Natural killer cell (primary cell): ENCODE data around the gene LMNA. TPM values are rescaled to one million over a fixed set of nuclear protein-coding genes. Genes with fewer than 3 reads are reported as not detected.

ENCODE experiments used
- ATAC-seq, 3 donors: fragments of 150-1000 bp in 2 of 3; fragments of 200-7000 bp in 1 of 3; cut with Tn5 transposase; 1 replicate in 1 of 3; 2 replicates in 2 of 3; pipeline ENCODE4 v1.10.0; 2021; ENCODE audit warnings: mild to moderate bottlenecking in 2 of 3, moderate library complexity in 2 of 3
- DNase-seq, 2 donors: peaks; one replicate each; pipeline versions ENCODE4 v3.0.0 to v3.0.0-alpha.2; 2013 to 2021; ENCODE audit warnings: mixed read lengths in 1 of 2
- H3K27ac ChIP-seq: one replicate; pipeline ENCODE4 v1.5.1; 2013; ENCODE audit warnings: mild to moderate bottlenecking, low read length
- H3K27me3 ChIP-seq: one replicate; pipeline ENCODE4 v1.6.1; 2013; ENCODE audit warnings: low read length; ENCODE audit not compliant: control insufficient read depth, insufficient read depth
- H3K36me3 ChIP-seq: one replicate; pipeline ENCODE4 v1.6.1; 2013; ENCODE audit warnings: low read length; ENCODE audit not compliant: control insufficient read depth, insufficient read depth
- H3K4me1 ChIP-seq: one replicate; pipeline ENCODE4 v1.6.1; 2013; ENCODE audit warnings: low read length; ENCODE audit not compliant: control insufficient read depth, insufficient read depth
- H3K4me3 ChIP-seq: one replicate; pipeline ENCODE4 v1.5.1; 2013; ENCODE audit warnings: low read length
- H3K9me3 ChIP-seq: one replicate; pipeline ENCODE4 v1.6.1; 2013; ENCODE audit warnings: low read length; ENCODE audit not compliant: control insufficient read depth, insufficient read depth
- H3K27ac Mint-ChIP-seq, 2 donors: one replicate each; pipeline ENCODE4 v1.8.0; 2022; ENCODE audit warnings: mild to moderate bottlenecking in 2 of 2, mixed read lengths in 2 of 2, moderate library complexity in 1 of 2
- H3K27me3 Mint-ChIP-seq, 2 donors: one replicate each; pipeline ENCODE4 v1.8.0; 2022; ENCODE audit warnings: low read depth in 2 of 2, mixed read lengths in 2 of 2
- H3K36me3 Mint-ChIP-seq: one replicate; pipeline ENCODE4 v1.8.0; 2022; ENCODE audit warnings: mixed read lengths
- H3K4me1 Mint-ChIP-seq, 2 donors: one replicate each; pipeline ENCODE4 v1.8.0; 2022; ENCODE audit warnings: mixed read lengths in 2 of 2
- H3K4me3 Mint-ChIP-seq: one replicate; pipeline ENCODE4 v1.8.0; 2022; ENCODE audit warnings: mild to moderate bottlenecking, moderate library complexity, mixed read lengths
- H3K9me3 Mint-ChIP-seq, 2 donors: one replicate each; pipeline ENCODE4 v1.8.0; 2022; ENCODE audit warnings: mixed read lengths in 2 of 2
- WGBS: methylation state at CpG from one replicate; pipeline ENCODE4 v1.1.7; 2013; ENCODE audit warnings: missing lambda C conversion rate; ENCODE audit not compliant: insufficient coverage; 5-methylcytosine and 5-hydroxymethylcytosine counted together
- intact Hi-C: fragments of 100-400 bp; cut with micrococcal nuclease; formaldehyde crosslinking; loops from one replicate; pipeline ENCODE4 v1.14.2; 2022
- total RNA-seq, 4 donors: library from RNA; stranded (reverse); fragments of 120-200 nt in 1 of 4; gene quantifications; one replicate each; pipeline versions ENCODE4 v1.2.3 to v1.2.4, GENCODE V29; 2013 to 2022
- TF ChIP-seq, protein P1 (sequence below): fragments of 200-600 bp; IDR thresholded peaks from one replicate; pipeline ENCODE4 v1.8.0; 2022; ENCODE audit warnings: antibody characterized with exemption

The LMNA gene
- total RNA-seq, 3 donors from 2014 or later (not counting 1 experiment from before 2014, with no cell fraction given), result 201 to 504 (median 273) TPM

DNA sequence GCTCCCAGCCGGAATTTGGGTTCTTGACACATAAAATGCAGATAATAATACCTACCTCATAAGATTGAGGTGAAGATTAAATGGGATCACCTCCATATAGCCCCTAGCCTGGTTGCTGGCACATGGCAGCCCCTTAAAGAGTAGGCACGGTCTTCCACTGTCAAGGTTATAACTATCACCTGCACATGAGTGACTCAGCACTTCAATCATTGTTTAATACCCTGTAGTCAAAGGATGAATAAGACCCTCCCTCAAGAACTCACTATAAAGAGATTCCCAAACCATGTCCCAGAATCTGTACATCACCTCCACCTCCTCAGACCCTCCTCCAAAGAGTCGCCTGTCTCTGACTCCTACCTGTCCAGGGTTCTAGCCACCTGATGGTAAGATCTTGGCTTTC lies 6.5 kb upstream of the LMNA start:
- peaks cover 11 to 40% of the 10 kb centered on the region in 2 donors for H3K4me1 Mint-ChIP-seq
- no peaks in the 10 kb centered on the region for H3K36me3 Mint-ChIP-seq
- H3K4me1 ChIP-seq, result peaks cover 40% of the 10 kb centered on the region
- H3K36me3 ChIP-seq, result no peaks in the 10 kb centered on the region
- TF ChIP-seq, protein P1, sequence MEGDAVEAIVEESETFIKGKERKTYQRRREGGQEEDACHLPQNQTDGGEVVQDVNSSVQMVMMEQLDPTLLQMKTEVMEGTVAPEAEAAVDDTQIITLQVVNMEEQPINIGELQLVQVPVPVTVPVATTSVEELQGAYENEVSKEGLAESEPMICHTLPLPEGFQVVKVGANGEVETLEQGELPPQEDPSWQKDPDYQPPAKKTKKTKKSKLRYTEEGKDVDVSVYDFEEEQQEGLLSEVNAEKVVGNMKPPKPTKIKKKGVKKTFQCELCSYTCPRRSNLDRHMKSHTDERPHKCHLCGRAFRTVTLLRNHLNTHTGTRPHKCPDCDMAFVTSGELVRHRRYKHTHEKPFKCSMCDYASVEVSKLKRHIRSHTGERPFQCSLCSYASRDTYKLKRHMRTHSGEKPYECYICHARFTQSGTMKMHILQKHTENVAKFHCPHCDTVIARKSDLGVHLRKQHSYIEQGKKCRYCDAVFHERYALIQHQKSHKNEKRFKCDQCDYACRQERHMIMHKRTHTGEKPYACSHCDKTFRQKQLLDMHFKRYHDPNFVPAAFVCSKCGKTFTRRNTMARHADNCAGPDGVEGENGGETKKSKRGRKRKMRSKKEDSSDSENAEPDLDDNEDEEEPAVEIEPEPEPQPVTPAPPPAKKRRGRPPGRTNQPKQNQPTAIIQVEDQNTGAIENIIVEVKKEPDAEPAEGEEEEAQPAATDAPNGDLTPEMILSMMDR, result no peak
- 94% methylated on average over 3 of the region's 3 CpGs for WGBS
- H3K9me3 ChIP-seq, result no peaks in the 10 kb centered on the region
- H3K27me3 Mint-ChIP-seq, result peaks cover 0 to 9% of the 10 kb centered on the region in 2 donors
- H3K27ac ChIP-seq, result no peak overlapping the region
- no peak overlapping the region for H3K4me3 ChIP-seq
- intact Hi-C loops, result no loop called here
- no peak for ATAC-seq
- DNase-seq, result no peak
- H3K27ac Mint-ChIP-seq, result peak overlapping the region; percentile 96 to 99
- peaks cover 8% of the 10 kb centered on the region for H3K27me3 ChIP-seq
- no peaks in the 10 kb centered on the region for H3K9me3 Mint-ChIP-seq
- no peak overlapping the region for H3K4me3 Mint-ChIP-seq

DNA sequence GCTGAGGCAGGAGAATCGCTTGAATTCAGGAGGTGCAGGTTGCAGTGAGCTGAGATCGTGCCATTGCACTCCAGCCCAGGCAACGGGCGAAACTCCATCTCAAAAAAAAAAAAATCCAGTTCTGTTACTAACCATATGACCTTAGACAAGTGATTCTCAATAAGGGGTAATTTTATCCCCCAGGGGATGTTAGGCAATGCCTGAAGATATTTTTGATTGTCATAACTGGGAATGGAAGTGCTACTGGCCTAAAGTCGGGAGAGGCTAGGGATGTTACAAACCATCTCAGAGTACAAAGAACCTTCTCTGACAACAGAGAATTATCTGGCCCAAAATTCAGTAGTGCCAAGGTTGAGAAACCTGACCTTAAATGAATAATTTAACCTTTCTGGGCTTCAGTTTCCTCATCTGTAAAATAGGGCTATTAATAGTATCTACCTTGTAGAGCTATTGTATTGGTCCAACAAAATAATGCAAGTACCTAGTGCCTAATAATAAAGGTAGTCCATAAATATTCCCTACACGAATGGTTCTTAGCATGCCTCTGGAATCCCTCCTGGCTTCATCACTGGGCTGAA lies 5.8 kb upstream of the LMNA start:
- no peak overlapping the region for H3K27ac ChIP-seq
- Mint-ChIP-seq H3K9me3 (no peaks in the 10 kb centered on the region), H3K27ac (peak overlapping the region; percentile 96 to 99), H3K4me1 (peaks cover 13 to 36% of the 10 kb centered on the region in 2 donors), H3K4me3 (no peak overlapping the region), H3K27me3 (peaks cover 0 to 12% of the 10 kb centered on the region in 2 donors), H3K36me3 (no peaks in the 10 kb centered on the region)
- DNase-seq (no peak), ATAC-seq (no peak)
- no peaks in the 10 kb centered on the region for H3K9me3 ChIP-seq
- TF ChIP-seq, protein P1, result no peak
- H3K4me1 ChIP-seq, result peaks cover 34% of the 10 kb centered on the region
- no peaks in the 10 kb centered on the region for H3K36me3 ChIP-seq
- H3K27me3 ChIP-seq, result peaks cover 12% of the 10 kb centered on the region
- no peak overlapping the region for H3K4me3 ChIP-seq
- intact Hi-C loops, result no loop called here
- 93% methylated on average over 6 of the region's 6 CpGs for WGBS

DNA sequence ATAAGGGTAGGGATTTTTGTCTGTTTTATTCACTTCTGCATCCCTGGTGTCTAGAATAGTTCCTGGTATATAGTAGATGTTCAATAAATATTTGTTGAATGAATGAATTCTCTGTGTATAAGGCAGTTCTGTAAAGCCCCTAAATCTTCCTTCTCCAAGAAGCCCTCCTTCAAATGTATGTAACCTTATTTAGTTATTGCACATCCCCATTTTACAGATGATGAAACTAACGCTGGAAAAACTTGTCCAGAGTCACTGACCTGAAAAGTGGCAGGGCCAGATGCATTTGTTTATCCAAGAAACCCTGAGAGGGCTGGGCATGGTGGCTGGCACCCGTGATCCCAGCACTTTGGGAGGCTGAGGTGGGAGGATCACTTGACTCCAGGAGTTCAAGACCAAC lies 4.3 kb upstream of the LMNA start:
- Mint-ChIP-seq H3K4me1 (peaks cover 17 to 40% of the 10 kb centered on the region in 2 donors), H3K9me3 (no peaks in the 10 kb centered on the region), H3K27me3 (peaks cover 0 to 23% of the 10 kb centered on the region in 2 donors), H3K4me3 (no peak overlapping the region), H3K27ac (peak overlapping the region in 1 of 2 donors; percentile 99), H3K36me3 (no peaks in the 10 kb centered on the region)
- no peaks in the 10 kb centered on the region for H3K36me3 ChIP-seq
- DNase-seq (no peak), ATAC-seq (no peak)
- peaks cover 33% of the 10 kb centered on the region for H3K4me1 ChIP-seq
- intact Hi-C loops, result no loop called here
- no peaks in the 10 kb centered on the region for H3K9me3 ChIP-seq
- WGBS, result 83% methylated on average over 2 of the region's 2 CpGs
- TF ChIP-seq, protein P1, result no peak
- H3K4me3 ChIP-seq, result no peak overlapping the region
- H3K27me3 ChIP-seq, result peaks cover 16% of the 10 kb centered on the region
- no peak overlapping the region for H3K27ac ChIP-seq
